ENCODE results near the gene TFPI2.

GRCh38 chr7:93866886-93867285 is 23.7 kb downstream of the TFPI2 start:
- TF ChIP-seq FOXA1 (IDR thresholded peaks at IDR 0.05) = no peak
- TF ChIP-seq PKNOX1 (IDR thresholded peaks at IDR 0.05) = no peak
- TF ChIP-seq SP1 (IDR thresholded peaks at IDR 0.05) = no peak
- no peak for TF ChIP-seq ELF4 (IDR thresholded peaks at IDR 0.05)
- no peak for TF ChIP-seq L3MBTL2 (conservative IDR thresholded peaks at IDR 0.05)
- no peak for TF ChIP-seq LEF1 (IDR thresholded peaks at IDR 0.05; ENCODE audit: borderline replicate concordance)
- TF ChIP-seq HDGF (IDR thresholded peaks at IDR 0.05; ENCODE audit: borderline replicate concordance) = no peak
- TF ChIP-seq TARDBP (IDR thresholded peaks at IDR 0.05) = no peak
- TF ChIP-seq SUZ12 (IDR thresholded peaks at IDR 0.05) = no peak

Measured in HEK293T (cell line).